ENCODE results near the gene UBAC1. TPM values are rescaled to one million over a fixed set of nuclear protein-coding genes. Genes with fewer than 3 reads are reported as not detected.

UBAC1 gene
- total and polyA plus RNA-seq, 9 of the 15 experiments (the other 6 are each of a cell fraction or from before 2014, with no cell fraction given) = 94.0 to 399 (median 228) TPM

DNA sequence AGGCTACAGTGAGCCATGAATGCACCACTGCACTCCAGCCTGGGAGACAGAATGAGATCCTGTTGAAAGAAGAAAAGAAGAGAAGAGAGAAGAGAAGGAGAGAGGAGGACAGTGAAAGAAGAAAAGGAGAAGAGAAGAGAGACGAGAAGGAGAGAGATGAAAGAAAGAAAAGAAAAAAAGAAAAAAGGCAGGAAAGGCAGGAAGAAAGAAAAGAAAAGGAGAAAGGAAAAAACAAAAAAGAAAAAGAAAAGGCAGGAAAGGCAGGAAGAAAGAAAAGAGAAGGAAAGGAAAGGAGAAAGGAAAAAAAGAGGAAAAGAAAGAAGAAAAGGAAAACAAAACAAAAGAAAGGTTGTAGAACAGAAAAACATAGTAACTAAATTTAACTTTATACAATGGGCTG is 68.1 kb downstream of the UBAC1 start (continued):
- TF ChIP-seq, protein P1, sequence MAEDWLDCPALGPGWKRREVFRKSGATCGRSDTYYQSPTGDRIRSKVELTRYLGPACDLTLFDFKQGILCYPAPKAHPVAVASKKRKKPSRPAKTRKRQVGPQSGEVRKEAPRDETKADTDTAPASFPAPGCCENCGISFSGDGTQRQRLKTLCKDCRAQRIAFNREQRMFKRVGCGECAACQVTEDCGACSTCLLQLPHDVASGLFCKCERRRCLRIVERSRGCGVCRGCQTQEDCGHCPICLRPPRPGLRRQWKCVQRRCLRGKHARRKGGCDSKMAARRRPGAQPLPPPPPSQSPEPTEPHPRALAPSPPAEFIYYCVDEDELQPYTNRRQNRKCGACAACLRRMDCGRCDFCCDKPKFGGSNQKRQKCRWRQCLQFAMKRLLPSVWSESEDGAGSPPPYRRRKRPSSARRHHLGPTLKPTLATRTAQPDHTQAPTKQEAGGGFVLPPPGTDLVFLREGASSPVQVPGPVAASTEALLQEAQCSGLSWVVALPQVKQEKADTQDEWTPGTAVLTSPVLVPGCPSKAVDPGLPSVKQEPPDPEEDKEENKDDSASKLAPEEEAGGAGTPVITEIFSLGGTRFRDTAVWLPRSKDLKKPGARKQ (CRISPR knock-in tag; IDR thresholded peaks at IDR 0.05) = no peak
- TF ChIP-seq NEUROD1 (IDR thresholded peaks at IDR 0.05; ENCODE audit: borderline replicate concordance, low read depth, low read length, partially characterized antibody) = no peak
- TF ChIP-seq ARID1B (IDR thresholded peaks at IDR 0.05) = 0 out of 2 replicates have a peak, but pooled peaks have one; percentile 28
- no peak for TF ChIP-seq PTBP1 (IDR thresholded peaks at IDR 0.05; ENCODE audit: low read depth, low read length)
- TF ChIP-seq, protein P2, sequence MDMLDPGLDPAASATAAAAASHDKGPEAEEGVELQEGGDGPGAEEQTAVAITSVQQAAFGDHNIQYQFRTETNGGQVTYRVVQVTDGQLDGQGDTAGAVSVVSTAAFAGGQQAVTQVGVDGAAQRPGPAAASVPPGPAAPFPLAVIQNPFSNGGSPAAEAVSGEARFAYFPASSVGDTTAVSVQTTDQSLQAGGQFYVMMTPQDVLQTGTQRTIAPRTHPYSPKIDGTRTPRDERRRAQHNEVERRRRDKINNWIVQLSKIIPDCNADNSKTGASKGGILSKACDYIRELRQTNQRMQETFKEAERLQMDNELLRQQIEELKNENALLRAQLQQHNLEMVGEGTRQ (CRISPR knock-in tag; IDR thresholded peaks at IDR 0.05) = no peak
- no peak for TF ChIP-seq BACH1 (tag; IDR thresholded peaks at IDR 0.05)
- TF ChIP-seq, protein P3, sequence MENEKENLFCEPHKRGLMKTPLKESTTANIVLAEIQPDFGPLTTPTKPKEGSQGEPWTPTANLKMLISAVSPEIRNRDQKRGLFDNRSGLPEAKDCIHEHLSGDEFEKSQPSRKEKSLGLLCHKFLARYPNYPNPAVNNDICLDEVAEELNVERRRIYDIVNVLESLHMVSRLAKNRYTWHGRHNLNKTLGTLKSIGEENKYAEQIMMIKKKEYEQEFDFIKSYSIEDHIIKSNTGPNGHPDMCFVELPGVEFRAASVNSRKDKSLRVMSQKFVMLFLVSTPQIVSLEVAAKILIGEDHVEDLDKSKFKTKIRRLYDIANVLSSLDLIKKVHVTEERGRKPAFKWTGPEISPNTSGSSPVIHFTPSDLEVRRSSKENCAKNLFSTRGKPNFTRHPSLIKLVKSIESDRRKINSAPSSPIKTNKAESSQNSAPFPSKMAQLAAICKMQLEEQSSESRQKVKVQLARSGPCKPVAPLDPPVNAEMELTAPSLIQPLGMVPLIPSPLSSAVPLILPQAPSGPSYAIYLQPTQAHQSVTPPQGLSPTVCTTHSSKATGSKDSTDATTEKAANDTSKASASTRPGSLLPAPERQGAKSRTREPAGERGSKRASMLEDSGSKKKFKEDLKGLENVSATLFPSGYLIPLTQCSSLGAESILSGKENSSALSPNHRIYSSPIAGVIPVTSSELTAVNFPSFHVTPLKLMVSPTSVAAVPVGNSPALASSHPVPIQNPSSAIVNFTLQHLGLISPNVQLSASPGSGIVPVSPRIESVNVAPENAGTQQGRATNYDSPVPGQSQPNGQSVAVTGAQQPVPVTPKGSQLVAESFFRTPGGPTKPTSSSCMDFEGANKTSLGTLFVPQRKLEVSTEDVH (IDR thresholded peaks at IDR 0.05; ENCODE audit: low read depth, partially characterized antibody) = no peak
- TF ChIP-seq, protein P4, sequence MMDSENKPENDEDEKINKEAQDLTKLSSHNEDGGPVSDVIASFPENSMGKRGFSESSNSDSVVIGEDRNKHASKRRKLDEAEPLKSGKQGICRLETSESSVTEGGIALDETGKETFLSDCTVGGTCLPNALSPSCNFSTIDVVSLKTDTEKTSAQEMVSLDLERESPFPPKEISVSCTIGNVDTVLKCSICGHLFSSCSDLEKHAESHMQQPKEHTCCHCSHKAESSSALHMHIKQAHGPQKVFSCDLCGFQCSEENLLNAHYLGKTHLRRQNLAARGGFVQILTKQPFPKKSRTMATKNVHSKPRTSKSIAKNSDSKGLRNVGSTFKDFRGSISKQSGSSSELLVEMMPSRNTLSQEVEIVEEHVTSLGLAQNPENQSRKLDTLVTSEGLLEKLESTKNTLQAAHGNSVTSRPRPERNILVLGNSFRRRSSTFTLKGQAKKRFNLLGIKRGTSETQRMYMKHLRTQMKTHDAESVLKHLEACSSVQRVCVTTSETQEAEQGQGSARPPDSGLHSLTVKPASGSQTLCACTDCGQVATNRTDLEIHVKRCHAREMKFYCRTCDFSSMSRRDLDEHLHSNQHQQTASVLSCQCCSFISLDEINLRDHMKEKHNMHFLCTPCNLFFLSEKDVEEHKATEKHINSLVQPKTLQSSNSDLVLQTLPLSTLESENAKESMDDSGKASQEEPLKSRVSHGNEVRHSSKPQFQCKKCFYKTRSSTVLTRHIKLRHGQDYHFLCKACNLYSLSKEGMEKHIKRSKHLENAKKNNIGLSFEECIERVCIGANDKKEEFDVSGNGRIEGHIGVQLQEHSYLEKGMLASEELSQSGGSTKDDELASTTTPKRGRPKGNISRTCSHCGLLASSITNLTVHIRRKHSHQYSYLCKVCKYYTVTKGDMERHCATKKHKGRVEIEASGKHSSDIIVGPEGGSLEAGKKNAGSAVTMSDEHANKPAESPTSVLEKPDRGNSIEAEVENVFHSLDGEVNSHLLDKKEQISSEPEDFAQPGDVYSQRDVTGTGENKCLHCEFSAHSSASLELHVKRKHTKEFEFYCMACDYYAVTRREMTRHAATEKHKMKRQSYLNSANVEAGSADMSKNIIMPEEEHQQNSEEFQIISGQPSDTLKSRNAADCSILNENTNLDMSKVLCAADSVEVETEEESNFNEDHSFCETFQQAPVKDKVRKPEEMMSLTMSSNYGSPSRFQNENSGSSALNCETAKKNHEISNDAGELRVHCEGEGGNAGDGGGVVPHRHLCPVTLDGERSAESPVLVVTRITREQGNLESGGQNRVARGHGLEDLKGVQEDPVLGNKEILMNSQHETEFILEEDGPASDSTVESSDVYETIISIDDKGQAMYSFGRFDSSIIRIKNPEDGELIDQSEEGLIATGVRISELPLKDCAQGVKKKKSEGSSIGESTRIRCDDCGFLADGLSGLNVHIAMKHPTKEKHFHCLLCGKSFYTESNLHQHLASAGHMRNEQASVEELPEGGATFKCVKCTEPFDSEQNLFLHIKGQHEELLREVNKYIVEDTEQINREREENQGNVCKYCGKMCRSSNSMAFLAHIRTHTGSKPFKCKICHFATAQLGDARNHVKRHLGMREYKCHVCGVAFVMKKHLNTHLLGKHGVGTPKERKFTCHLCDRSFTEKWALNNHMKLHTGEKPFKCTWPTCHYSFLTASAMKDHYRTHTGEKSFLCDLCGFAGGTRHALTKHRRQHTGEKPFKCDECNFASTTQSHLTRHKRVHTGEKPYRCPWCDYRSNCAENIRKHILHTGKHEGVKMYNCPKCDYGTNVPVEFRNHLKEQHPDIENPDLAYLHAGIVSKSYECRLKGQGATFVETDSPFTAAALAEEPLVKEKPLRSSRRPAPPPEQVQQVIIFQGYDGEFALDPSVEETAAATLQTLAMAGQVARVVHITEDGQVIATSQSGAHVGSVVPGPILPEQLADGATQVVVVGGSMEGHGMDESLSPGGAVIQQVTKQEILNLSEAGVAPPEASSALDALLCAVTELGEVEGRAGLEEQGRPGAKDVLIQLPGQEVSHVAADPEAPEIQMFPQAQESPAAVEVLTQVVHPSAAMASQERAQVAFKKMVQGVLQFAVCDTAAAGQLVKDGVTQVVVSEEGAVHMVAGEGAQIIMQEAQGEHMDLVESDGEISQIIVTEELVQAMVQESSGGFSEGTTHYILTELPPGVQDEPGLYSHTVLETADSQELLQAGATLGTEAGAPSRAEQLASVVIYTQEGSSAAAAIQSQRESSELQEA (IDR thresholded peaks at IDR 0.05; ENCODE audit: low read depth) = 0 out of 2 replicates have a peak, but pooled peaks have one; percentile 40
- TF ChIP-seq ELF4 (CRISPR knock-in tag; IDR thresholded peaks at IDR 0.05) = 0 out of 2 replicates have a peak, but pooled peaks have one; percentile 53
- TF ChIP-seq, protein P5, sequence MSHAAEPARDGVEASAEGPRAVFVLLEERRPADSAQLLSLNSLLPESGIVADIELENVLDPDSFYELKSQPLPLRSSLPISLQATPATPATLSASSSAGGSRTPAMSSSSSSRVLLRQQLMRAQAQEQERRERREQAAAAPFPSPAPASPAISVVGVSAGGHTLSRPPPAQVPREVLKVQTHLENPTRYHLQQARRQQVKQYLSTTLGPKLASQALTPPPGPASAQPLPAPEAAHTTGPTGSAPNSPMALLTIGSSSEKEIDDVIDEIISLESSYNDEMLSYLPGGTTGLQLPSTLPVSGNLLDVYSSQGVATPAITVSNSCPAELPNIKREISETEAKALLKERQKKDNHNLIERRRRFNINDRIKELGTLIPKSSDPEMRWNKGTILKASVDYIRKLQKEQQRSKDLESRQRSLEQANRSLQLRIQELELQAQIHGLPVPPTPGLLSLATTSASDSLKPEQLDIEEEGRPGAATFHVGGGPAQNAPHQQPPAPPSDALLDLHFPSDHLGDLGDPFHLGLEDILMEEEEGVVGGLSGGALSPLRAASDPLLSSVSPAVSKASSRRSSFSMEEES (CRISPR knock-in tag; IDR thresholded peaks at IDR 0.05) = no peak
- TF ChIP-seq LARP7 (IDR thresholded peaks at IDR 0.05) = peak; percentile 71; the same call in 1 of the 2 replicates
- TF ChIP-seq CREB1 (IDR thresholded peaks at IDR 0.05) = no peak
- no peak for TF ChIP-seq CREB1 (CRISPR knock-in tag; IDR thresholded peaks at IDR 0.05)
